Lower leg skin (tissue), 4 donors: ENCODE data around the gene RNF113B. TPM values are rescaled to one million over a fixed set of nuclear protein-coding genes. Genes with fewer than 3 reads are reported as not detected.

Experiments used
- DNase-seq, 2 donors: peaks; one replicate each; pipeline ENCODE4 v3.0.0-alpha.2; 2019; ENCODE audit warnings: low spot score in 2 of 2
- H3K4me3 ChIP-seq: fragments of 200-600 bp; sonication (generic); 2 replicates; pipeline ENCODE4 v1.5.1; 2017; ENCODE audit warnings: mild to moderate bottlenecking, low read depth; ENCODE audit not compliant: poor library complexity, severe bottlenecking
- POLR2A ChIP-seq, 2 donors: fragments of 450-650 bp; IDR thresholded peaks; one replicate each; pipeline ENCODE4 v1.6.1; 2016 to 2017; ENCODE audit warnings: antibody characterized with exemption in 2 of 2, mild to moderate bottlenecking in 1 of 2, moderate library complexity in 1 of 2
- WGBS, 2 donors: methylation state at CpG; one replicate each; pipeline ENCODE4 v1.1.5; 2018; 5-methylcytosine and 5-hydroxymethylcytosine counted together
- intact Hi-C: fragments of 100-400 bp; cut with DNase I; formaldehyde crosslinking; loops from one replicate; pipeline ENCODE4 v1.15.0; 2023; ENCODE audit warnings: low total_unique reads
- total RNA-seq, 4 donors: library from RNA; depleted of rRNA; stranded (reverse); fragments of >200 nt; gene quantifications; one replicate each; pipeline ENCODE4 v1.1.0, GENCODE V29; 2016
- TF ChIP-seq, protein P1 (sequence below), 3 donors: fragments of 450-650 bp; IDR thresholded peaks; one replicate each; pipeline ENCODE4 v1.5.1; 2016; ENCODE audit warnings: antibody characterized with exemption in 3 of 3, mild to moderate bottlenecking in 3 of 3, moderate library complexity in 2 of 3

Gene RNF113B
- total RNA-seq, 4 donors from 2014 or later = not detected

DNA sequence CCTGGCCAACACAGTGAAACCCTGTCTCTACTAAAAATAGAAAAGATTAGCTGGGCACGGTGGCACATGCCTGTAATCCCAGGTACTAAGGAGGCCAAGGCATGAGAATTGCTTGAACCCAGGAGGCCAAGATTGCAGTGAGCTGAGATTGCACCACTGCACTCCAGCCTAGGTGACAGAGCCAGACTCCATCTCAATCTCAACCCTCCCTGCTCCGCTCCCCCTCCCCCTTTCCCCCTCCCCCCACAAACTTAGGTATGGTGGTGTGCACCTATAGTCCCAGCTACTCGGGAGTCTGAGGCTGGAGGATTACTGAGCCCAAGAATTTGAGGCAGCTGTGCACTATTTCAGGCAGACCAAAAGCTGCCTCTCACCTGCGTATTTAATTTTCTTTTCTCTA, 21.6 kb upstream of the RNF113B start:
- WGBS, 2 donors = 81 to 82% methylated on average over 3 to 4 of the region's 4 CpGs

DNA sequence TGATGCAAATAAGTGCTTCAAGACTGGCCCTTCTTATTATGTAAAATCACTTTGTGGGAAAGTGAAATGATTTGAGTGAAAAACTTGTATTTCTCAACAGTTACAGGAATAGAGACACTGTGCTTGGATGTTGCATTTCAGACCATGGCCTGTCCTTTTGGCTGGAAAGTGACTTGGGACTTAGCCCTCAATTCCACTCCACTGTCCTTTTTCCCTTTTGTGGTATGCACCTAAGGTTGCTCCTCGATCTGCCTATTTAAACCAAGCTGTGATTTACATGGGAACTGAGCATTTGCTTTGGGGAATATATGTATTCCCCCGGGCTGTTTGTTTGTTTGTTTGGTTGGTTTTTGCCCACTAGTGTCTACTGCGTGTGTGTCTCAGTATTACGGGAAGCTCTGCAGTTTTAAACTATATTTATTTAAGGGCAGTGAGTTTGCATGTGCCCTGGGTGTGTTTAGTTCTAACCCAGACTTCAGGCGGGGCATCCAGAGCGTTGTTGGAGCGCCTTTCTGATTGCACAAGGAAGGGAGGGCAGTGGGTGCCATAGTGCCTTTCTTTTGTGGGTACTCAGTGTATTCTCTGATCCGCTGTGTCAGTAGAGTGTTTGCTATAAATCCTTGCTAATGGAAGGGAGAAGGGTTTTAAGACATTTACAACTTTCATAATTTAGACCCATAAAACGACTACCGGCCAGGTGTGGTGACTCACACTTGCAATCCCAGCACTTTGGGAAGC, 18.2 kb upstream of the RNF113B start:
- intact Hi-C loops = no loop called here
- TF ChIP-seq, protein P1, sequence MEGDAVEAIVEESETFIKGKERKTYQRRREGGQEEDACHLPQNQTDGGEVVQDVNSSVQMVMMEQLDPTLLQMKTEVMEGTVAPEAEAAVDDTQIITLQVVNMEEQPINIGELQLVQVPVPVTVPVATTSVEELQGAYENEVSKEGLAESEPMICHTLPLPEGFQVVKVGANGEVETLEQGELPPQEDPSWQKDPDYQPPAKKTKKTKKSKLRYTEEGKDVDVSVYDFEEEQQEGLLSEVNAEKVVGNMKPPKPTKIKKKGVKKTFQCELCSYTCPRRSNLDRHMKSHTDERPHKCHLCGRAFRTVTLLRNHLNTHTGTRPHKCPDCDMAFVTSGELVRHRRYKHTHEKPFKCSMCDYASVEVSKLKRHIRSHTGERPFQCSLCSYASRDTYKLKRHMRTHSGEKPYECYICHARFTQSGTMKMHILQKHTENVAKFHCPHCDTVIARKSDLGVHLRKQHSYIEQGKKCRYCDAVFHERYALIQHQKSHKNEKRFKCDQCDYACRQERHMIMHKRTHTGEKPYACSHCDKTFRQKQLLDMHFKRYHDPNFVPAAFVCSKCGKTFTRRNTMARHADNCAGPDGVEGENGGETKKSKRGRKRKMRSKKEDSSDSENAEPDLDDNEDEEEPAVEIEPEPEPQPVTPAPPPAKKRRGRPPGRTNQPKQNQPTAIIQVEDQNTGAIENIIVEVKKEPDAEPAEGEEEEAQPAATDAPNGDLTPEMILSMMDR (IDR thresholded peaks at IDR 0.05) = no peak
- TF ChIP-seq POLR2A (IDR thresholded peaks at IDR 0.05) = no peak
- H3K4me3 ChIP-seq = no peak overlapping the region
- DNase-seq = peak in 1 of 2 donors; percentile 29
- 78 to 90% methylated on average over 10 of the region's 10 CpGs for WGBS, 2 donors

More for the DNA sequence above, 21.6 kb upstream of the RNF113B start:
- TF ChIP-seq, protein P1 (IDR thresholded peaks at IDR 0.05) = no peak
- no peak for TF ChIP-seq POLR2A (IDR thresholded peaks at IDR 0.05)
- no peak overlapping the region for H3K4me3 ChIP-seq
- DNase-seq = no peak
- intact Hi-C loops = no loop called here

DNA sequence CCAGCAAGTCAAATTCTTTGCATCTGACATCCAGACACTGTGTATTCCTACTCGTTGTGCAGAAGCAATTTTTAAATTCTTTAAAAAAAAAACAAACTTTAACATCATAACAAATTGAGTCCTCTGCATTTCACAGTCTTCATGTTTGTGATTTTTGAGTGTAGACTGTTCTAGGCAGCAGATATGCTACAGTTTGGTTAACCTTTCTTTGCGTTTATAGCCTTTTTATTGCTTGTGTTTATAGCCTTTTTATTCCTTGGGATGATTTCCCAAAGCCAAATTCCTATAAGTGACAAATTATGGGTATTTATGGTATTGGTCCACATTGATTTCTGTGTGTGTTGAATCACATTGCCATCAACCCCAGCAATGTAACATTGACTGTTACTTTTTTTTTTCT, 14.9 kb upstream of the RNF113B start:
- intact Hi-C loops = no loop called here
- WGBS, 2 donors = 49 to 55% methylated on average over 2 of the region's 2 CpGs
- no peak overlapping the region for H3K4me3 ChIP-seq
- no peak for DNase-seq
- TF ChIP-seq POLR2A (IDR thresholded peaks at IDR 0.05) = no peak
- TF ChIP-seq, protein P1 (IDR thresholded peaks at IDR 0.05) = no peak

DNA sequence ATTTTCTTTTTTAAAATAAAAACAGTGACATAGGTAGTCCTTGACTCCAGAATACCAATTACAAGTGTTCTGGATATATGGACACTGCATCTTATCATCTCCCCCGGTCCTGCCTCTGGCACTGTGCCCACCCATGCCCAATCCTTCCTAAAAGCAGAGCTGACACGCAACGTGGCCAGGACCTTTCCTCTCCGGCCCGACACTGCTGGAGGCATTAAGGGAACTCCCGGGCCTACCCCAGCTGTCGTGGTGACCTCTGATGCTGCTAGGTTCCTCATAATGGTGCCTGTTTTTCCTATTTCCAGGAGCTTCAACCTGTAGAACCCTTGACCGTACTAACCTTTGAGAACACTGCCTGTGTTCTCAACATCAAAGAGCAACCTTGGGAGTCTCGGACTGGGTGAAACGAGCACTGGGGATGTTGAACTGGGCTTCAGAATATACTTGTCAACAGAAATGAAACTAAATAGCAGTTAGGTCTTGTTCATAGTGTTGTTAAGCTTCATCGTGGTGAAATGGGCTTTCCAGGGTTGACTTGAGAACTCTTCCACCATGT, 13.9 kb upstream of the RNF113B start:
- intact Hi-C loops = no loop called here
- peak in 1 of 2 donors; percentile 81 for DNase-seq
- 75 to 85% methylated on average over 11 of the region's 11 CpGs for WGBS, 2 donors
- H3K4me3 ChIP-seq = no peak overlapping the region
- TF ChIP-seq, protein P1 (IDR thresholded peaks at IDR 0.05) = no peak
- no peak for TF ChIP-seq POLR2A (IDR thresholded peaks at IDR 0.05)

DNA sequence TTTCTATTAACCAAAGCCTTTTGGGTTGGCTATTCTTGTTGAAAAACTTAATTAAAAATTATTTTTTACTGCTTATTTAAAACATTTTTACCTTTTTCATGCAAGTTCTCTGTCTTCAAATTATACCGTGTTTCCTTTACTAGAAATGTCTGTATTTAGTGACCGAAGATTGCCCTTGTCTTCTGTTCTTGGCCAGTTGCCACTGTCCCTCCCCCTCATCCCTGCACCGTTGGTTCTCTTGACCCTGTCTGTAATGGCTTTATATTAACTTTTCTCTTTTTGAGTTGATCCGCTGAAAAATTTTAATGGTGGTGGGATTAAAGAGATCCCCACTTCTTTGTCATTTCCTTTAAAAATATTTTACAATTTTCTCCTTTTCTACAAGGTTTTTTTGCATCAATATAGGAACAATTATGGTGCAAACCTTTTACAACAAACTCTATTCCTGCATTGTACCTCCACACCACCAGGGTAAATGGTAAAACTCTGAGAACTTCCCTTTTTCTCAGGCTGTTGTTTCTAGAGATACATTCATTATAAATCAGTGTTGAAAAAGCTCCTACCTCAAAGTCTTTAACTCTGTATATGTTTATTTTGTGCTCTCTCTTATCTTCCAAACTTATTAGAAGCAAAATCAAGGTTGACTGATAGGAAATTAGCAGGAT, 12.9 kb upstream of the RNF113B start:
- WGBS, 2 donors = 51 to 62% methylated on average over 4 of the region's 4 CpGs
- intact Hi-C loops = no loop called here
- TF ChIP-seq POLR2A (IDR thresholded peaks at IDR 0.05) = no peak
- TF ChIP-seq, protein P1 (IDR thresholded peaks at IDR 0.05) = no peak
- no peak overlapping the region for H3K4me3 ChIP-seq
- no peak for DNase-seq
